Measurements from ENCODE around the gene MTA3.

MTA3 gene

DNA sequence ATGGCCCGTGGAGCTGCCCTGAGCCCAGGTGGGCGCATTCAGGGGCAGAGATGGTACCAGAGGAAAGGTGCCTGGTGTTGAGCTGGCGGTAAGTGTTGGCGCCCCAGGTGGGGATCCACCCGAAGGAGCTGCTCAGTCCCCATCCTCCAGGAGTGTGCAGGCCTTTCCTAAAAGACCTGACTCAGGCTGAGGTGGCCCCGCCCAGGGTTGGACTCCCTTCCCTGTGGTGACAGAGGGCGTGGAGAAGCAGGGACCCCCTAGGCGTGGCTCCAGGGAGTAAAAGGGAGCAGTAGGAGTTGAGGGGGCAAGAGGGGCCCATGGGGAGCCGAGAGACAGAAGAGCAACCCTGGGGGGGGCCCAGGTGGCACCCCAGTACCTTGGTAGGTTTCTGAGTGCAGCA lies 193.1 kb downstream of the MTA3 start:
- no peak overlapping the region for H3K4me3 ChIP-seq (ENCODE audit: low read depth, low read length)
- TF ChIP-seq, protein P1, sequence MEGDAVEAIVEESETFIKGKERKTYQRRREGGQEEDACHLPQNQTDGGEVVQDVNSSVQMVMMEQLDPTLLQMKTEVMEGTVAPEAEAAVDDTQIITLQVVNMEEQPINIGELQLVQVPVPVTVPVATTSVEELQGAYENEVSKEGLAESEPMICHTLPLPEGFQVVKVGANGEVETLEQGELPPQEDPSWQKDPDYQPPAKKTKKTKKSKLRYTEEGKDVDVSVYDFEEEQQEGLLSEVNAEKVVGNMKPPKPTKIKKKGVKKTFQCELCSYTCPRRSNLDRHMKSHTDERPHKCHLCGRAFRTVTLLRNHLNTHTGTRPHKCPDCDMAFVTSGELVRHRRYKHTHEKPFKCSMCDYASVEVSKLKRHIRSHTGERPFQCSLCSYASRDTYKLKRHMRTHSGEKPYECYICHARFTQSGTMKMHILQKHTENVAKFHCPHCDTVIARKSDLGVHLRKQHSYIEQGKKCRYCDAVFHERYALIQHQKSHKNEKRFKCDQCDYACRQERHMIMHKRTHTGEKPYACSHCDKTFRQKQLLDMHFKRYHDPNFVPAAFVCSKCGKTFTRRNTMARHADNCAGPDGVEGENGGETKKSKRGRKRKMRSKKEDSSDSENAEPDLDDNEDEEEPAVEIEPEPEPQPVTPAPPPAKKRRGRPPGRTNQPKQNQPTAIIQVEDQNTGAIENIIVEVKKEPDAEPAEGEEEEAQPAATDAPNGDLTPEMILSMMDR (conservative IDR thresholded peaks at IDR 0.05; ENCODE audit: low read depth, low read length), result no peak
- no peak for DNase-seq (ENCODE audit: low read depth)

DNA sequence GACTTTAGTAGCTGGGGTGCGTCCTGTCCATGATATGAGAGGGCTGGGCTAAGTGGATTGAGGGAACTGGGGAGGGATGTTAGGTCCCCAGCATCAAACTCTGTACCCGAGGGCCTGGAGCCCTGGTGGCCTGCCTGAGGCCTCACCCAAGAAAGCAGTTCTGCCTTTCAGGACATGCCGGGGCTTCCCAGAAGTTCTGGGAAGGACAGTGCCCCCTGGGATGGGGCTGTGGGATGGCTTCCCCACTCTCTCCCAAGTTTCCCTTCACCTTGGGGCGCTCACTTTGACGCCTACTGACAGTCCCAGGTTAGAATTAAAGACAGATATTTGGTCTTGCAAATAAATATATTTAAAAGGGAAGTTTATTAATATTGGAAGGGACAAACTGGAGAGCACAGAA lies 193.7 kb downstream of the MTA3 start:
- TF ChIP-seq, protein P1 (conservative IDR thresholded peaks at IDR 0.05; ENCODE audit: low read depth, low read length), result no peak
- no peak for DNase-seq (ENCODE audit: low read depth)
- no peak overlapping the region for H3K4me3 ChIP-seq (ENCODE audit: low read depth, low read length)

DNA sequence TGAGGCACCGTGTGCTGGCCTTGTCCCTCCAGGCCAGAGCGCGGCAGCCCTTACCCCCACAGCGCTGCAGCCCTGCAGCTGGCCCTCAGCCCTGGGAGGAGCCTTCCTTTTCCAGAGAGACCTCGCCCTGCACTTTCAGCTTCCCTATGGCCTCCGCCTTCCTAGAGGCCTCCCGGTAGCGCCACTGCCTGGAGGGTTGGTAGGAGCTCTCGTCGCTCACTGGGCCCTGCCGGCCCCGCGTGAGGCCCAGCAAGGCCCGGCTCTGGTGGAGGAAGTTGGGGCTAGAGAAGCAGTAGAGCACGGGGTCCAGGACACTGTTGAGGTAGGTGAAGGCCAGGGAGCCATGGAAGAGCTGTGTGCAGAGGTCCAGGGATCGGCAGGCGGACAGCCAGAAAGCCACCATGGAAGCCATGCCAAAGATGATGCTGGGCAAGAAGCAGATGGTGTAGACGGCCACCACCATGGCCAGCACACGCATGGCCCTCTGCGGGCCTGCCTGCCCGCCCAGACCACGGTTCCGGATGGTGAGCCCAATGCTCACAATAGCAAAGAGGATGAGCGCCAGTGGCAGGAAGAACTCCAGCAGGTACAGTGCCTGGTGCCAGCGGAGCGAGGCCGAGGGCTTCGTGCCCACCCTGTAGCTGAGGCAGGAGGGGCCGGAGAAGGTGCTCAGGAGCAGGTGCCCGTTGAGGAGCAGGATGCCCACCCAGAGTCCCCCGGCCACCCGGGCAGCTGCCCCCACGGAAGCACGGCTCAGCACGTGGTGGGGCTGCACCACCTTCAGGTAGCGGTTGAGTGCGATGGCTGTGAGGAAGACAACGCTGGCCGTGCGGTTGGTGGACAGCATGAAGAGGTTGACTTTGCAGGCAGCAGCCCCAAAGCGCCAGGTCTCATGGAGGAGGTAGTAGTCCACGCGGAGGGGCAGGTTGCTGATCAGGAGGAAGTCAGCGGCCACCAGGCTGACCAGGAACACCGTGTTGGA lies 194.7 kb downstream of the MTA3 start:
- H3K4me3 ChIP-seq (ENCODE audit: low read depth, low read length), result no peak overlapping the region
- TF ChIP-seq, protein P1 (conservative IDR thresholded peaks at IDR 0.05; ENCODE audit: low read depth, low read length), result no peak
- no peak for DNase-seq (ENCODE audit: low read depth)

DNA sequence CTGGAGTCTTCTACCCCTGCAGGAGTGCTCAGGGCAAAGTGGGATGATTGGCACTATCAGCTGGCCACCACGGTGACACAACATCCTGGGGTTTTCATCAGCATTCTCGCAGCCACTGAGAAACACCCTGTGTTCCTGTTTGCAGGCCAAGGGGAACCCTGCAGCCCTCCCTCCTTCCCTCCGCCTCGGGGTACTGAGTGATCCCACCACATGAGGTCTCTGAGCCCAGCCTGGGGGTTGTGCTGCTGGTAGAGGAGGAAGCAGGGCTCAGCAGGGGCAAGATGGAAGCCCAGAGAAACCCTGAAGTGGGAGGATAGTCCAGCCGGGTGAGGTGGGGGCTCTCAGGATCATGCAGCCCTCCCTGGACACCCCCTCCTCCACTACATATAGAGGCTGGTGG lies 195.7 kb downstream of the MTA3 start, which contains the start of gene OXER1:
TSS of gene OXER1 (minus strand) at position 40 of the 400 bp plus-strand sequence. CDS start 73 bp downstream, outside the sequence.
- no peak within 1 kb of the TSS for H3K4me3 ChIP-seq (ENCODE audit: low read depth, low read length)
- no peak for DNase-seq (ENCODE audit: low read depth)
- TF ChIP-seq, protein P1 (conservative IDR thresholded peaks at IDR 0.05; ENCODE audit: low read depth, low read length), result no peak

DNA sequence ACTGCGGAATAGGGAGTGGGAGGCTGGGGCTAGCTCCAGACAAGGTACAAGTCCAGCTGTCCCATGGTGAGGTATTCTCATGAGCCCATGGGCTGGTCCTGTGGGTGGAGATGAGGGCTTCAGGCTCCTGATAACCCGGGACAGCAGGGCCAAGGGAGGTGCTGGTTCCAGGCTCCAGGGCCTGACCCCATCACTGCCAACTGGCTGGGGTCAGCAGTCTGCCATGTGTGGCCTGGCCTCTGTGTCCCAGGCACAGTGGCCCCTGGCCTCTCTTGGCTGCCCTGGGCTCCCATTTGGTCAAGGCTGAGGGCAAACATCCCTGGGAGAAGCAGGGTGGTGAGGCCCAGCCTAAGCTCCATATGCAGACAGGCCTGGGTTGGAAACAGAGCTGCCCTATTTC lies 196.5 kb downstream of the MTA3 start:
- TF ChIP-seq, protein P1 (conservative IDR thresholded peaks at IDR 0.05; ENCODE audit: low read depth, low read length), result no peak
- no peak for DNase-seq (ENCODE audit: low read depth)
- no peak overlapping the region for H3K4me3 ChIP-seq (ENCODE audit: low read depth, low read length)

DNA sequence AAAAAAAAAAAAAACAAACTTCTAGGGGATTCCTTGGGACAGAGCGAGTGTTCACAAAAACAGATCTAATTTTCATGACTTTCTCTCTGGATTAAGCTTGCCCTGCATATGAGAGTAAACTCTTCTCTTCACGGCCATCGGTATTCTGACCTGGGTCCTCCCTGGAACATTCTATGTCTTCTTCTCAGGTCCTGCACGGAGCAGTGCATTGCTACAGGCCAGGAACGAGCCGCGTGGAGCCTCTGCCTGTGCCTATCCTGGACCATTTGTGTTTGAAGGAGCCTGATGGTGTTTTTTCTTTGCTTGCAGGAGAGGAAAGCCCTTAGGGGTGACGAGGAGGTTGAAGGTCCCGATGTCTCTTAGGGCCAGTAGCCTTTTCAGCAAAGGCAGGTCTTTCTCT lies 197.3 kb downstream of the MTA3 start:
- DNase-seq (ENCODE audit: low read depth), result no peak
- H3K4me3 ChIP-seq (ENCODE audit: low read depth, low read length), result no peak overlapping the region
- TF ChIP-seq, protein P1 (conservative IDR thresholded peaks at IDR 0.05; ENCODE audit: low read depth, low read length), result no peak

Measured in choroid plexus epithelial cell (primary cell).